NCI-H2171 treated with DMSO at 0.1 percent for 48 hours (cell line): ENCODE measurements around the gene ESAM.

Experiments
- DNase-seq: peaks from one replicate; lab custom pipeline; 2025; lab: John Stamatoyannopoulos, UW

The ESAM gene

DNA sequence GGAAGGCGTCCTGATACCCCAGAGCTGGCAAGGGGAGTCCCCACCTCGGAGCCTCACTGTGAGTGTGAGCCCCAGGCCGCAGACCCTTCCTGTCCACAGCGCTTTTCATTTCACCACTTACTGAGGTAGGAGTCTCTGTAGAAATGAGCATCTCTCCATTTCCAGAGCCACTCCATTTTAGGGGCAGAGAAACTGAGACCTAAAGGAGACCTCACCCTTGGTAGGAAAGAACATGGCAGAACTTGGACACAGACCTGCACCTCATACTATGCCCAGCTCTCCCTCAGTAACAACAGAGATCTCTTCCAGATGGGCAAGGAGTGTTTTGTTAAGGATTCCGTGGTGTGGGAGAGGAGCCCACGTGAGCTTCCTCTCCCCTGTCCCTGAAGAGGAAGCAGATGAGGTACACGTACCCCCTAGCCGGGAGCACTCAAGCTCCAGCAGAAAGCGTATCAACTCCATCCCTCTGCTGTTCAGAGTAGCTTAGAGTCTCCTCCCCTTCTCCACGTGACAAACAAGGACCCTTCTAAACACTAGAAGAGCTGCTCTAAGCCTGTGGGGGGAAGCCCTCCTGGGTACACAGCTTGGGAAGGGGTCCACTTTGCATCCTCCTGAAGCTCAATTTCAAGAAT lies 9.5 kb downstream of the ESAM start:
- no peak for DNase-seq

DNA sequence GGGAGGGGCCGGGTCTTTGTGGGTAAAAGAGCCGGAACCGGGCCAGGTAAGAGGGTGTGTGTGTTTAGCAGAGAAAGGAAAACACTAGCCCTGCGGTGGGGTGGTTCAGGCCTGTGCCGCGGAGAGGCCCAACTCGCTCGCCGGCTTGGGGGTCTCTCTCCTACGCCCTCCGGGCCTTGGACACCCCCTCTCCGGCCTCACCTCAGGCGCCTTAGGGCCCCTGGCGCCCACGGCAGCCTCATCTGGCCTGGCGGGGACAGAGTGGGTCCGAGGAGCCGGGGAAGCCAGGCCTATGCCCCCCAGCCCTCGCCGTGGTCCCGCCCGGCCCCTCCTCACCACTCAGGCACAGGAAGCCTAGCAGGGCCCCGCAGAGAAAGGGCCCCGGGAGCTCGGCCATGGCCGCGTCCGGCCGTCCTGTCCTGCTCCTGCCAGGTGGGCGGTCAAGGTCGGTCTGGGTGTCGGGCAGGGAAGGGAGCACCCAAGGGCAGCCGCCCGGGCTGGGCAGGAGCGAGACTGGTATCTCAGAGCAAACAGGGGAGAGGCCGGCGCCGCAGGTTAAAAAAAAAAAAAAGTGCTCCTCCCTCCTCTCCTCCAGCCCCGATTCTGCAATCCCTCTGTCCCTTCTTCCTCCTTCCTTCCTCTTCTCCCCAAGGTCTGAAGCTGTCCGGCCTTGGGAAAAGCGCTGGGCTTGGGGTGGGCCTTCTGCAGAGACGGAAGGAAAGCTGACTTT lies 10.2 kb downstream of the ESAM start, which contains the start of gene VSIG2:
Gene VSIG2, minus strand, starts transcription at position 515 of the 730 bp plus-strand sequence. Its CDS starts 118 bp downstream, at position 397.
- DNase-seq: no peak

DNA sequence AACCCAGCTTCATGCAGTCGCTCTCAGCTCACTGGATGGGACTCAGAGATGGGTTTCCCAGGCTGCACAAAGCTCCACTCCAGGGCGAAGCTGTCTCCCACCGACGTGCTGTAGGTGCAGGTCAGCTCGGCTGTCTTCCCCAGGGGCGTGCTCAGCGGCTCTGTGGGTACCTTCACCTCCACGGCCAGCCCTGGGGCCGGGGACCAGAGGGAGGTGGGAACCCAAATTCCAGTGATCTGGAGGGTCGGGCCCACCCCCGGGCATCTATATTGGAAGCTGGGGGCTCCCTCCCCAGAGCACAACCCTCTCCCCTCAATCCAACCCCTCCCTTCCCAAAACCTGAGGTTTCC lies 10.7 kb downstream of the ESAM start:
- no peak for DNase-seq

DNA sequence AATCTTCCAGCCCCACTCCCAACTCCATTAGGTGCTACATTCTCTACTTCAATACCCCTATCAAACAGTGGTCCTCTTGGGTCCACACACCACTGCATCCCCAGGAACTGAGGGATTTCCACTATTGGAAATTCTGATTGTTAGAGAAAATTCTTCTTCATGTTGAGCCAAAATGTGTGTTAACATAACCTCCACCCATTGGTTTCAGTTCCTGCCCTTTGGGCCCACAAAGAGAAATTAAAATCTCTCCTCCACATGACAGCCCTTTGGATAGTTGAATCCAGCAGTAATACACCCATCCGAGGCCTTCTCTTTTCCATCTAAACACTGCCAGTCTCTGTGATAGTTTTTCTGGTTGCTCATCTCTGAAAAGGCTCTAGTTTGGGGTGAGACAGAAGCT lies 12.2 kb downstream of the ESAM start:
- no peak for DNase-seq

DNA sequence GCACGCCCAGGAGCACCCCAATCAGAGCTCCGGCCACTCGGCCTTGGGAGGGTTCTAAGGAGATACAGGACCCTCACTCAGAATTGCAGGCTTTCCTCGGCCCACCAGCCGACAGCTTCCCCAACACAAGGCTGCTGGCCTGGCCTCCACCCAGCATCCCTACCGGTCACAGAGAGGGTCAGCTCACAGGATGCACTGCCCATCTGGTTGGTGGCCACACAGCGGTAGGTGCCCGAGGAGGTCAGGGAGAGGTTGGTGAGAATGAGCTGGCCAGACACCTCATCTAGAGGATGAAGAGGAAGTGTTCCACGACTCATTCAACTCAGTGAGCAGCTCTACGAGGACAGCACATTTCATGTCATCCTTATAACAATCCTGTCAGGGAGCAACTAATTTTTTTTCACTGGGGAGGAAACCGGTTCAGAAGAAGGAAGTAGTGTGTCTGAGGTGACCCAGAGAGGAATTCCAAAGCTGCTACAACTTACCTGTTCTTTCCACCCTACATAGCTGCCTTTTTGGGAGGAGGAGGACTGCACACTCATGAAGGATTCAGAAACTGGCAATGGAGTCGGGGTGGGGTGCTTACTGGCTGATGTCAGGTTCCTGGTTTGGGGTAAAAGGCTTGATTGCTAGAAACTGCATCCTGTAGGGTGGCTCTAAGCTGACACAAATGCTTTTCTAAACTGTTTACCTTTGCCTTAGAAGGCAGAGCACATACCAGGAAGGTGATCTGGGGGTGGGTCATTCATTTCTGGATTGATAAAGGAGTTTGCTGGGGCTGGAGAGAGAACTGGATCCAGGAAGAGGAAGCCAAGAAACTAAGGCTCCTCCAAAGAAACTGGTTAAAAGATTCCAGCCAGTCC lies 13.4 kb downstream of the ESAM start:
- DNase-seq: no peak

DNA sequence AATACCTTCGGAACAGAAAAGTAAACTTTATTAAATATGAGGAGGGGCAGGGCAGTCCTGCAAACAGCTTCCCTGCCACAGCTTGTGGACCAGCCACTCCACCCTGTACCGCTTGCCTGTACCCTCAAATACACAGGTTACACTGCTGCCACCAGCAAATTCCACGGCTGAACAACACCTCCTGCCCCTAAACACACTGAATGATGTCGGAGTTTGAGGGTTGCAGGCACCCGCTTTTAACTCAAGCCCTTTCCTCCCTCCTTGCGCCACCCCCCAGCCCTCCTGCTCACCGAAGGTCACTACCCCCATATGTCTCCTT lies 14.0 kb downstream of the ESAM start:
- no peak for DNase-seq

DNA sequence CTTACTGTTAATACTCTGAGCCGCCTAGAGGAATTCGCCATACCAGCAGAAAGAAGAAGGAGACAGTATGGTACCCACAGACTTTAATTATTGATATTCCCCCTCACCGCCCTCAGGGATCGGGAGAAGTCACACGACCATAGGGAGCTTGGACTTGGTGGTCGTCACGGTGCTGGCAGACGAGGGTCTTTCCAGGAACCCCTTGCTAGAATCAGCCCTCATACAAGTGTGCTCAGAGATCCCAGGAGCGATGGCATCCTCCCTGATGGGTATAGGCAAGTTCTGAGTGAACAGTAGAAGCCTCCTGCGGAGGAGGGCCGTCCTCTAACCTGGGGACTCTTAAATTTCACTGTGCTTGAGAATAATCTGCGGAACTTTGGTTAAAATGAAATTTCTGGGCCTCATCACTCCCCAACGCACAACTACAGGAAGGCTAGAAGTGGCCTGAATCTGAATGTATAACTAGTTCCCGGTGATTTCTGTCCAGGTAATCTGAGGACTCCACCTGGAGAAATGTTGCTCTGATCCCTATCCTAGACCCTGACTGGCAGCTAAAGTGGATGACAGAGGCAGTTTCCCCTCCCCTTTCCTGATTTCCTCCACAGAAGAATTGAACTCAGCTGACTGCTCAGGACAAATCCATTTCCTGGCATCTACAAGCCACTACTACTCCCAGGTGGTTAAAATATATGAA lies 14.5 kb downstream of the ESAM start:
- DNase-seq: no peak

DNA sequence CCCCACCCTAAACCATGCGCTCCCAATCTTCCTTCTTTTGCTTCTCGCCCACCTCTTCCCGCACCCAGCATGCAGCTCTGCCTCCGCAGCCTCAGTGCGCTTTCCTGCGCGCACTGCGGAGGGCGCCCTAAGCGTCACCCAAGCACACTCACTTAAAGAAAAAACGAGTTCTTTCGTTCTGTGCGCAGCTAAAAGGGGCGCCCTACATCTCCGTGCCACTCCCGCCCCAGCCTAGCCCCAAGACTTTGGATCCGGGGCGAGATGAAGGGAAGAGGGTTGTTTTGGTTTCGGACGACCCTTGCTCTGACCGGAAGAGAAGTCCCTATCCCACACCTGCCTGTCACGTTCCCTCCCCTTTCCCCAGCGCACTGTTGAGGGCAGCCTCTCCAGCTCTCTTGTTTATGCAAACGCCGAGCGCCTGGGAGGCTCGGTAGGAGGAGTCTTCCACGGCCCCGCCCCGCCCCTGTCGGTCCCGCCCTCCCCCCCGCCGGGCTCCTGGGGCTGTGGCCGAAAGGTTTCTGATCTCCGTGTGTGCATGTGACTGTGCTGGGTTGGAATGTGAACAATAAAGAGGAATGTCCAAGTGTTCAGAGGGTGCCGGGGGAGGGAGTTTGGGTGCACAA lies 15.4 kb downstream of the ESAM start:
- DNase-seq: peak; percentile 59

DNA sequence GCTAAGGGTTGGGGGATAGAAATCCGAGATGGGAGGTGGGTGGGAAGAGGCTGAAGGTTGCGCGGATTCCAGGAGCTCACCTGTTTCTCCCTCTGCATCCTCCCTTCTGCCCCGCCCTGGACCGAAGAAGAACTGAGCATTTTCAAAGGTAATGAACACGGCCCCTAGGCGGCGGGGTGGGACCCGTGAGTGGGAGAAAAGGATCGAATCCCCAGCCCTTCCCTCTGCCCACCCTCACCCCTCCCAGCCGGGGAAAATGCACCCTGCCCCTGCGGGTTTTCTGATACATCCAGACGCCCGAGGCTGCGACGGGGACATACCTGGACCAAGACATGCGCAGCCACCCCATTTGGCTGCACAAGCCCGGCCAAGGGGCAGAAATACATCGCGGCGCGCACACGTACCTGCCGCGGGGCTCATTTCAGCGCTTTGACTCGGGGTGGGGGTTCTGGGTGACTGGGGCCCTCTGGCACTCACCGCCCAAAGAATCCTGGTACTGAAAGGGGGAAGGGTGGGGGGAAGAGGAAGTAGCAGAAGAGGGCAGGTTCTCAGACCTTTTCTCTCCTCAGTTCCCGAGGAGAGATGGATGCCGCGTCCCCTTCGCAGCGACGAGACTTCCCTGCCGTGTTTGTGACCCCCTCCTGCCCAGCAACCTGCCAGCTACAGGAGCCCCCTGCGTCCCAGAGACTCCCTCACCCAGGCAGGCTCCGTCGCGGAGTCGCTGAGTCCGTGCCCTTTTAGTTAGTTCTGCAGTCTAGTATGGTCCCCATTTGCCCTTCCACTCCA lies 16.1 kb downstream of the ESAM start:
- peak; percentile 17 for DNase-seq

DNA sequence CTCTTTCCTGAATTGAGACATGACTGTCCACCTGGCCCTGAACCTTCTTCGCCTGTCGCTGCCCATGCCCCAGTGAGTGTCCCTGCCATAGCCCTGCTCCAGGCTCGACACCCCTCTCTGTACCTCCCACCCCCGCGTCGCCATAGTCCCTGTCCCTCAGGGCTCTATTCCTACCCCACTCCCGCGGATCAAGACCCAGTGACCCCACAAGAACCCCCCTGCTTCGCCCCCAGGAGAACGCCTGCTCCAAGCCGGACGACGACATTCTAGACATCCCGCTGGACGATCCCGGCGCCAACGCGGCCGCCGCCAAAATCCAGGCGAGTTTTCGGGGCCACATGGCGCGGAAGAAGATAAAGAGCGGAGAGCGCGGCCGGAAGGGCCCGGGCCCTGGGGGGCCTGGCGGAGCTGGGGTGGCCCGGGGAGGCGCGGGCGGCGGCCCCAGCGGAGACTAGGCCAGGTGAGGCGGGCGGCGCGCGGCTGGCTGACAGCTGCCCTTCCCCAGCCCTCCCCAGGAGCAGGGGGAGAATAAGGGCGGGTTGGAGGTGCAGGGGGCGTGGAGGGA lies 16.7 kb downstream of the ESAM start:
- DNase-seq: no peak

DNA sequence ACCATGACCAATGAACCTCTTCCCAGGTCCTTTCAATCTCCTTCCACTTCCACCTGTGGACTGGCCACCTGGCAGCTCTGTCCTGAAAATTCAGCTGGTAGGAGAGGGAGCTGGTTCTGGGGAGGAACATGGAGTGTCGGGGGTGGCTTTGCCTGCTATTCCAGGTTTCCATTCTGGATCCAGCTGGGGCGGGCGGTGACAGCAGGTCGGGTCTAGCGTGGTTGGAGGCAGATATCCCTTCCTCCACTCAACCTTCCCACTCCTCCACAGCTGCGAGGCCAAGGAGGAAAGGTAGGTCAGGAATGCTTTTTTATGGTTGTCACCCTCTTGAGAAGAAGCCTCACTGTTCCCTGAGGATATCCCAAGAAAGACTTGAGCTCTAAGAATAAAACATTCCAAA lies 19.0 kb downstream of the ESAM start:
- no peak for DNase-seq

DNA sequence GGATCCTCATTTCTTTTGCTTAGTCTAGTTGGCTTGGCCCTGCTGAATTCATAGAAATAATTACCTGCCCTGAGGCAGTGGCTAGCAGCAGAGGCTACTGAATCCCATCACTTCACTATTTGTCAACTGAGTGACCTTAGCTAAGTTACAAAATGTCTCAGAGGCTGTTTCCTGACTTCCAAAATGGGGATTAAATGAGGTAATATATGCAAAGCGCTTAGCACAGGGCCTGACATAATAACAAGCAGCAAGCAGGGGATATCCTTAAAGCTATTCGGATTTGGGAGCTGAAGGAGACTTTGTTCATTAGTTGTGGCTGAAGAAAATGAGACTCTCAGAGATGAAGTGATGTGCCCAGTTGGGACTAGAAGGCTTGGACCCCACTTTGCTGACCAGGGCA lies 19.5 kb downstream of the ESAM start:
- DNase-seq: no peak

DNA sequence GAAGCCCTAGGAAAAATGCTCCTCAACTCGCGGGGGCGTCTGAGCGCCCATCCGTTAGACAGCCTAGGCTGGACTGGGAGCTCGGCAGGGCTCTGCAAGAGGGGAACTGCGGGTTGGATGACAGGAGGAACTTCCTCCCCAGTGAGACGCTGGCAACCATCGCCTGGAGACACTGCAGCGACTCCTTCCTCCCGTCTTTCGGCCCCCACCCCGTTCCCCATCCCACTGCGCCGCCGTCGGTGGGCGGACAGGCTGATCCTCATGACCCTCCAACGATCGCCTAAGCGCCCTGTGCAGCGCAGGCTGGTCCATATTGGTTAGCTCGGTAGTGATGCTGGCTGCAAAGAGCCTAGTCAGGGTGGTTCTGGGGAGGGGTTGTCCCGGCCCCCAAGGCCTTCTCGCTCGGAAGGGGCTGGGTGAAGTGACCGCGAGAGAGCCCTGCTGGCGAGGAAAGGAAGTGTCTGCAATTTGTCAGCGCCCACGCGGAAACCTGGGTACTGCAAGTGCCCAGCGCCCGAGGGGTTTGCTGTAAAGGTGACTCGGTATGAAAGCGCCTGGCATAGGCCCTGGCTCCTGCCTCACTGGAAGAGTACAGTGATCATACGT lies 21.7 kb downstream of the ESAM start:
- DNase-seq: no peak

DNA sequence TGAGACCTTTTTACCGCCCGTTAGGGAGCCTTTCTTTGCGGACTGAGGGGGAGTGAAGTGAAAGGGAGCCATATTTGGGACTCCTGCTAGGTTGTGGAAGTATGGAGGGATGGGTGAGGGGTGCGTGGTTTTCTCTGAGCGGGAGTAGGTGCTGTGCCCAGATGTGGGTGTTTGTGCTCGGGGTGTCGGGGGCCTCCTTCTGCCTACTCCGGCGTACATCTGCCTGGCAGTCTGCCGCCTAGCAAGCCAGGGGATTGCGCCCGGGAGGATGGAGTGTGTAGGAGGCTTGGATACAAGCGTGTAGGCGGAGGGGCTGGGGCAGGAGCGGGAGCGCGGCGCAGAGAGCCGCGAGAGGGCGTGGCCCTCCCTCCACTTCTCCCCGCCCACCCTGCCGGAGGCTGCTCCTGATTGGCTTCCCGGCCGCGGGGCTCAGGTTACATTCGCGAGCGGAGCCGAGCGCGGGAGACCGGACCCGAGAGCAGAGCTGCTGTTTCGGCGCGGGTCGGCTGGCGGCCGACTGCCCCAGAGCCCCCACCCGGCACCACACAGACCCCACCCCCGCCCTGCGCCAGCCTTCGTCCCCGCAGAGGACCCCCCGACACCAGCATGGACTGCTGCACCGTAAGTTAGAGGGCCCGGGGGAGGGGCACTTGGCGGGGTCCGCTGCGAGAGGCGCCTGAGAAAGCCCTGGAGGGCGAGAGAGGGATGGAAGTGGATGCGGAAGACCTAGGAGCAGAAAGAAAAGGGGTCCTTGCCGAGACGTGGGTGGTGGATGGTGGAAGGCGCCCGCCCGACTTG lies 22.4 kb downstream of the ESAM start, which contains the start of gene NRGN:
Gene NRGN, plus strand, starts transcription at position 464 of the 798 bp plus-strand sequence. Its CDS starts 143 bp downstream, at position 607.
- peak; percentile 79 for DNase-seq

DNA sequence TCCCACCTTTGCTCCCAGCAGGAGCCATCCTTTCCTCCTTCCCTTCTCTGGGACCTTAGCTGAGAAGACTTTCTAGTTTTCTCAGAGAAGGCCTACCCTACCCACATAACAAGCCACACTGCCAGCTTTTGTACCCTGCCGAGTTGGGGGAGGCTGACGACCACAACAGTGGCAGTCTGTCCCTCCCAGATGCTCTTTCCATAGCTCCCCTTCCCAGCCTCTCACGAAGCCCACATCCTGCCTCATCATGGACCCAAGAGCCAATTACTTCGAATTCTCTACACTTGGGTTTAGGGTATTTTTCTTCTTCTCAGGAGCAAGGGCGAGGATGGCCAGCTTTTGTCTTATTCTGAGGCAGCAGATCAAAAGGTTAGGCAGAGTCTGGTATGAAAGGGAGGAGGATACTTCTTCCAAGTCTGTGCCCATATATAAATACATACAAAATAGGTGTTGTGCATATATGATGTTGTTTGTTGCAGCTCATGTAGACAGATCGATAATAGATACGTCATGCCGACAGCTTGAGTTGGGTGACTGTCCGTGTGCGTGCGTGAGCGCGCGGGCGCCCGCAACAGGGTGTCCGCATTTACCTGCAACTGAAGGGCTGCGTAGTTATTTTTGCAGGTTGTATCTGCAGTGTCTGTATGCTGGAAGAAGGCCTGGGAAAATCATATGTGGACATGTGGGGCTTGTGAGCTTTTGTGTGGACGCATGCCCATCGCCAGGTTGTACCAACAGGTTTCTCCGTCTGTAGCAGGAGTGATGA lies 23.2 kb downstream of the ESAM start:
- no peak for DNase-seq

DNA sequence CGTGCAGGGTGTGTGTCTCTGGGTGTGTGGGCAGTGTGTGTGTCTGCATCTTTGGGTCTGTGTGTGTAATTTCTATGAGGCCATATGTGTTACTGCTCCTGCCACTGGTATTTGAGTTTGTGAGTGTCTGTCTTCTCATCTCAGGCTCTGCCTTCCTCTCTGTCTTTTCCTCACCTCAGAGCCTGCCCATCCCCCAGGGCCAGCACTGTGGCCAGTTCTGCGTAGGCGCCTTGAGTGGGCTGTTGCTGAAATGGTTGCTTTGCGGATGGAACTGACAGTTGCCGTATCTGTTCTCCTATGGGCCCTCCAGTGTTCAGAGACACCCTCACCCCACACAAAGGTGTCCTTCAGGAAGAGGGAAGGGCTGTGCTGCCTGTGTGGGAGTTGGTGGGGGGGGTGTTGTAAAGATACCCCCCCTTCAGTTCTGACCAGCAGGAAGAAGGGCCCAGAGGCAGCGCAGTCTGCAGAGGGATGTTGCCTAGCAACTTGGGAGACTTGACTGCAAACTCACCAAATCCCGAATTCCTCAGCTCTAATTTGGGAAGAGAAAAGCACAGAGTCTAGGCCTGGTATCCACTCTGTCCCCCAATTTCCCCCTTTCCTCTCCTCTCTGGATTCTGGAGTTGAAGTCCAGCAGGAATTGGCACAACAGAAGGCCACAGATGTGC lies 24.3 kb downstream of the ESAM start:
- no peak for DNase-seq

DNA sequence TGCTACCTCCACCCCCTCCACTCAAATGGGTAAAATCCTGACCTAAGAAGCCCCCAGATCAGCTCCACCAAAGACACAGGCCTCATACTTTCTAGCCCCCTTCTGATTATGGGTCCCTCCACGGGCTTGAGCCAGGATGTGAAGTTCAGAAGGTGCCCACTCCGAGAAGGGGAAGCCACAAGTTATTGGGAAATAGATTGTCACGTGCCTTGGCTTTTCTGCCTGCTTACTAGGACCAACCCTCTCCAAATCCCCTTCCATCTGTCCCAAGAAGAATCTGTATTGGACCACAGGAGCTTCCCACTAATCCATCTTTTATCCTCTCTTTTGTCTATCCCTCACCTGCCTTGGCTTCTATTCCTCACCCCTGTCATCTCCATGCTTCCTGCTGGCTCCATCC lies 25.4 kb downstream of the ESAM start:
- DNase-seq: no peak

DNA sequence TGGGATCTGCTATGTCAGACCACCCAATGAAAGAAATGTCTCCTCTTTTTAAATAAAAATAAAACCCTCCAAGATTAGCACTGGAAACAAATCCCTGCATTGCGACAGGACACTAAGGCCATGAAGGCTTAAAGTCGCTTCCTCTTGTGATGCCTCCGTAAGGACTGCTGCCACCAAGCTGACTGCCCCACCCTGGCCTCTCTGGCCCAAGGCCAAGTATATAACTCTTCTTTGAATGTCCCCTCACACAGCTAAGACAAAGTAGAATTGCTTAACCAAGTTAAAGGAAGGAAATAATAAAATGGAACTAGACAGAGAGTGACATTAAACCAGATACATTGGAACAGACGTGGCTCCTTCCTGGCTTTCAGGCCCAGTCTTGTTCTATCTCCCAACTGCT lies 29.9 kb downstream of the ESAM start:
- DNase-seq: no peak
